Measurements from ENCODE around the gene TBK1. TPM values are rescaled to one million over a fixed set of nuclear protein-coding genes. Genes with fewer than 3 reads are reported as not detected.
A peak's percentile ranks its signal among the peaks of the same experiment; 100 is the strongest.

The TBK1 gene
- total and polyA plus RNA-seq, 2 of the 4 experiments (the other 2 are of a cell fraction): 9.9 to 11.6 TPM

DNA sequence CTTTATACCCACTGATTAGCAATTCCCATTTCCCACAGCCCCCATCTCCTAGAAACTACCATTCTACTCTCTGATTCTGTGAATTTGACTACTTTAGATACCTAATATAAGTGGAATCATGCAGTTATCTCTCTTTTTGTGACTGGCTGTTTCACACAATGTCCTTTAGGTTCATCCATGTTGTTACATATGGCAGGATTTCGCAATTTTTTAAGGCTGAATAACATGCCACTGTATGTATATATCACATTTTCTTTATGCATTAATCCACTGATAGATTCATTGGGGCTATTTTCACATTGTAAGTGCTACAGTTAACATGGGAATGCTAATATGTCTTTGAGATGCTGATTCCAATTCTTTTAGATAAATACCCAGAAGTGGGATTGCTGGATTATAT is 11.8 kb upstream of the TBK1 start:
- Histone ChIP-seq H2BK15ac (ENCODE audit: low read depth, low read length) (no peak overlapping the region), H3K36me3 (ENCODE audit: control insufficient read depth, insufficient read depth, low read length) (peaks cover 47% of the 10 kb centered on the region), H3K4me2 (ENCODE audit: low read depth, low read length) (no peak overlapping the region), H3K18ac (ENCODE audit: low read depth, low read length) (no peak overlapping the region), H3K9ac (ENCODE audit: low read depth, low read length) (no peak overlapping the region), H3K27ac (ENCODE audit: insufficient read depth, low read length) (no peak overlapping the region), H4K5ac (ENCODE audit: low read depth, low read length) (no peak overlapping the region), H3K79me1 (ENCODE audit: low read depth in 1 of 2, low read length in 2 of 2) (peaks cover 10 to 39% of the 10 kb centered on the region in 2 experiments; a peak in 3 of 4 replicates), H4K8ac (ENCODE audit: low read depth in 2 of 2, low read length in 2 of 2) (no peak overlapping the region), H2AFZ (replicated peaks; ENCODE audit: low read length, poor library complexity) (no peak overlapping the region), H3K9me3 (ENCODE audit: control insufficient read depth, insufficient read depth, low read length) (no peaks in the 10 kb centered on the region), H2AK9ac (replicated peaks; ENCODE audit: low read depth, low read length, poor library complexity) (no peak overlapping the region), H2BK120ac (ENCODE audit: low read depth, low read length) (no peak overlapping the region), H4K20me1 (ENCODE audit: insufficient read depth, low read length) (peaks cover 18% of the 10 kb centered on the region; the same call in 1 of the 2 replicates), H3K4me1 (ENCODE audit: control insufficient read depth, insufficient read depth, low read length) (no peaks in the 10 kb centered on the region), H3K14ac (replicated peaks; ENCODE audit: low read depth, low read length) (no peak overlapping the region), H2BK5ac (ENCODE audit: low read depth, low read length, poor library complexity, severe bottlenecking) (no peak overlapping the region), H4K91ac (ENCODE audit: insufficient read depth, low read depth, low read length) (no peak overlapping the region), H2BK20ac (ENCODE audit: low read depth, low read length) (no peak overlapping the region), H3K4me3 (ENCODE audit: insufficient read depth, low read depth, low read length) (no peak overlapping the region), H3K4ac (ENCODE audit: low read depth, low read length) (no peak overlapping the region), H2AK5ac (ENCODE audit: low read depth, low read length) (no peak overlapping the region), H3K9me1 (ENCODE audit: insufficient read depth, low read length) (peaks cover 3% of the 10 kb centered on the region), H3K27me3 (ENCODE audit: control insufficient read depth, insufficient read depth, low read length) (no peaks in the 10 kb centered on the region), H3K23ac (ENCODE audit: low read depth, low read length) (no peak overlapping the region), H3K56ac (ENCODE audit: extremely low read depth, insufficient read depth, low read length) (no peak overlapping the region)
- in situ Hi-C loops (cut with MboI; ENCODE audit: low sequenced_read_pairs) (no loop called here), intact Hi-C loops (cut with micrococcal nuclease) (no loop called here), dilution Hi-C loops (cut with HindIII; ENCODE audit: low sequenced_read_pairs, unreplicated experiment) (no loop called here)
- DNase-seq (no peak), ATAC-seq (ENCODE audit: low read depth) (no peak)
- ChIA-PET CTCF (no interaction called here), POLR2A (ENCODE audit: unreplicated experiment) (no interaction called here)
- BruUV-seq (replicated peaks): no TSS peak
- WGBS, 2 experiments (ENCODE audit: extremely low coverage in 2 of 2, insufficient read length in 1 of 2): no CpG with 5 or more reads among the region's 1 CpG
- TF ChIP-seq CEBPB (IDR thresholded peaks at IDR 0.05; ENCODE audit: low read depth, low read length) (peak; percentile 83), MAZ (IDR thresholded peaks at IDR 0.05; ENCODE audit: borderline replicate concordance, low read depth, low read length) (no peak)

All from IMR-90 (cell line).